Fibroblast of the aortic adventitia (primary cell): ENCODE measurements around the gene ZC4H2. TPM values are rescaled to one million over a fixed set of nuclear protein-coding genes. Genes with fewer than 3 reads are reported as not detected.
A peak's percentile ranks its signal among the peaks of the same experiment; 100 is the strongest.

Source experiments
- DNase-seq: peaks from one replicate; pipeline ENCODE4 v3.0.0-alpha.2; 2010; ENCODE audit warnings: low read depth
- H3K4me3 ChIP-seq: 2 replicates; pipeline ENCODE4 v1.5.1; 2011; ENCODE audit warnings: low read depth, mild to moderate bottlenecking, control low read depth, low read length, moderate library complexity
- total RNA-seq: library from RNA; depleted of rRNA; stranded (reverse); fragments of >200 nt; gene quantifications from 2 replicates; pipeline ENCODE4 v1.2.3, GENCODE V29; 2012; ENCODE audit warnings: low replicate concordance
- TF ChIP-seq, protein P1 (sequence below): IDR thresholded peaks from 2 replicates; pipeline ENCODE4 v1.5.1; 2011; ENCODE audit warnings: mild to moderate bottlenecking, low read length, control low read depth, inconsistent platforms; ENCODE audit not compliant: insufficient read depth

ZC4H2 gene
- total RNA-seq, 1 donor: 7.5 TPM

DNA sequence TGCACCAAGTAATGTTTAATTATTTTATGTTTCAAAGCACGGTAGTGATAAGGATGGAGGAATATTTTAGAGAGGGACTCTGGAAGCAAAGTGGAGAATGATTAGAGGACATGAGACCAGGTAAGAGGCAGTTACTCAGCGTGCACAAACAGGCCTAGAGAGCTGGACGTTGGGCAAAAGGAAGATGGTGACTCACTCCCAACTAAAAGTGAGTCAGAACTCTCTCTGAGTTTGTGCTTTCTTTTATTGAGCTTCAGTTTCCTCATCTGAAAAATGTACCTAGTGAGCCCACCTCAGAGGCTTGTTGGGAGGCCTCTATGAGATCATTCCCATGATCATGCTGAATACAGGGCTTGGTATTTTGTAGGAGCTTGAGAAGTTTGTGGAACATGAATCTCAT, 1.6 kb upstream of the ZC4H2 start:
- no peak overlapping the region for H3K4me3 ChIP-seq
- DNase-seq: no peak
- TF ChIP-seq, protein P1, sequence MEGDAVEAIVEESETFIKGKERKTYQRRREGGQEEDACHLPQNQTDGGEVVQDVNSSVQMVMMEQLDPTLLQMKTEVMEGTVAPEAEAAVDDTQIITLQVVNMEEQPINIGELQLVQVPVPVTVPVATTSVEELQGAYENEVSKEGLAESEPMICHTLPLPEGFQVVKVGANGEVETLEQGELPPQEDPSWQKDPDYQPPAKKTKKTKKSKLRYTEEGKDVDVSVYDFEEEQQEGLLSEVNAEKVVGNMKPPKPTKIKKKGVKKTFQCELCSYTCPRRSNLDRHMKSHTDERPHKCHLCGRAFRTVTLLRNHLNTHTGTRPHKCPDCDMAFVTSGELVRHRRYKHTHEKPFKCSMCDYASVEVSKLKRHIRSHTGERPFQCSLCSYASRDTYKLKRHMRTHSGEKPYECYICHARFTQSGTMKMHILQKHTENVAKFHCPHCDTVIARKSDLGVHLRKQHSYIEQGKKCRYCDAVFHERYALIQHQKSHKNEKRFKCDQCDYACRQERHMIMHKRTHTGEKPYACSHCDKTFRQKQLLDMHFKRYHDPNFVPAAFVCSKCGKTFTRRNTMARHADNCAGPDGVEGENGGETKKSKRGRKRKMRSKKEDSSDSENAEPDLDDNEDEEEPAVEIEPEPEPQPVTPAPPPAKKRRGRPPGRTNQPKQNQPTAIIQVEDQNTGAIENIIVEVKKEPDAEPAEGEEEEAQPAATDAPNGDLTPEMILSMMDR: no peak

DNA sequence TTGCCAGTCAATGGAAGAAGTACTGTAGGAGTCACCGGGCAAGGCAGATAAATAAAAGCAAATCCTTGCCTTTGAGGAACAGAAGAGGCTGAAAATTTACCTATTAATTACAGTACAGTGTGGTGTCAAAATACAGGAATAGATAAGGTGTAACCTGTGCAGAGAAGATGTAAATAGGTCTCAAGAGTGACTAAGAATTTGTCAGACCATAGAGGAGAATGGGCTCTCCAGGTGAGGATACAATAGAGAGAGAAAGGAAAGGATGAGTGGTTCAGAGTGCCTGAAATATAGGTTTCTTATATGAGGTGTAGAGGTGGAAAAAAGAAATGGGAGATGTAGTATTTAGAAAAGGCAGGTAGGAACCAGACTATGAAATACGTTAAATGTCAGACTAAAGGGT, 801 bp upstream of the ZC4H2 start:
- DNase-seq: no peak
- H3K4me3 ChIP-seq: no peak overlapping the region
- TF ChIP-seq, protein P1: no peak

DNA sequence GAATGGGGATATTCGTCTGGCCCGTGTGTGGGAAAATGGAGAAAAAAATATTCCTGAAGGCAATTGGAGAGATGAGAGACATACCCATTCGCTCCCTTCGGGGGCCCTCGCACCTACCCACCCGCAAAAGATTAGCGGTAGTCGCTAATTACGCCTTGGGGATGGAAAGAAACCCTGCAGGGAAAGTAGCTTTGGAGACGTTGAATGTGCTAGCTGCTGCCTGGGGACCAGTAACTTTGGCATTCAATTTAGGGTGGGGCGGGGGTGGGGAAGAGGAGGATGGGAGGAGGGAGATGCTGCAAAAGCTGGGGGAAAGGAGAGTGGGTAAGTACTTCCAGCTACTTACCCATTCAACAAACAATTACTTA, 407 bp upstream of the ZC4H2 start:
- H3K4me3 ChIP-seq: peak overlapping the region; percentile 60
- TF ChIP-seq, protein P1: no peak
- DNase-seq: no peak

- DNase-seq: peak; percentile 2
- peak overlapping the region; percentile 69 for H3K4me3 ChIP-seq
- TF ChIP-seq, protein P1: no peak
Measured at GRCh38 chrX:64975491-64975890, 759 bp downstream of the ZC4H2 start.

DNA sequence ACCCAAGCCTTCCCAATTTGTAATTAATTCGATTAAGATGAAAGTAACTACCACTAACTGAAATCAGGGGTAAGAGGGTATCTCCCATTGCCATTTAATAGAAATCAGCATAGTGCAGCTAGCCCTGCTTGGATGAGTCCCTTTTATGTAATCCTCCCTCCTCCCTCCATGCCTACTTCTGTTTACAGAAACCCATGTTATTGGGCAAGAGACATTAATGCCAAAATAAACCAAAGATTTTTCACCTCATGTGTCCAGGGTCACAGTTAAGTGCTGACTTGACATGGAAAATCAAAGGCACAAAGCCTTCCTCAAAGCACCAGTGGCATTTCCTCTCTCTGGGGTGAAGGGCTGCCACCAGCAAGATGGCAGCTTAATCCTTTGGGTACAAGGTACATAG, 50.8 kb downstream of the ZC4H2 start:
- no peak for DNase-seq
- TF ChIP-seq, protein P1: no peak
- no peak overlapping the region for H3K4me3 ChIP-seq

DNA sequence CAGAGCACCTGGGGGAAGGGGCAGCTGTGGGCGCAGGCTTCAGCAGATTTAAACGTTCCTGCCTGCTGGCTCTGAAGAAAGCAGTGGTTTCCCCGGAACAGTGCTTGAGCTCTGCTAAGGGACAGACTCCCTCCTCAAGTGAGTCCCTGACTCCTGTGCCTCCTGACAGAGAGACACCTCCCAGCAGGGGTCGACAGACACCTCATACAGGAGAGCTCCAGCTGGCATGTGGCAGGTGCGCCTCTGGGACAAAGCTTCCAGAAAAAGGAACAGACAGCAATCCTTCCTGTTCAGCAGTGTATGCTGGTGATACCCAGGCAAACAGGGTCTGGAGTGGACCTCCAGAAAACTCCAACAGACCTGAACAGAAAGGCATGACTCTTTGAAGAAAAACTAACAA, 68.1 kb downstream of the ZC4H2 start:
- no peak for DNase-seq

More for the DNA sequence above, 68.1 kb downstream of the ZC4H2 start:
- TF ChIP-seq, protein P1: no peak
- no peak overlapping the region for H3K4me3 ChIP-seq
